K562 (cell line): ENCODE data around the gene DAPK2. TPM values are rescaled to one million over a fixed set of nuclear protein-coding genes. Genes with fewer than 3 reads are reported as not detected.

Source experiments
- BRD9 ChIP-seq: fragments of 450-650 bp; IDR thresholded peaks from 2 replicates; pipeline ENCODE4 v1.6.1; 2018; ENCODE audit warnings: low read depth; ENCODE audit not compliant: partially characterized antibody
- CBX5 ChIP-seq: IDR thresholded peaks from 2 replicates; pipeline ENCODE4 v1.6.1; 2014; ENCODE audit warnings: low read depth, borderline replicate concordance
- DACH1 ChIP-seq: fragments of 450-650 bp; IDR thresholded peaks from 2 replicates; pipeline ENCODE4 v1.6.1; 2018; ENCODE audit not compliant: partially characterized antibody
- ESRRB ChIP-seq: fragments of 250-450 bp; sonication (Bioruptor Pico); IDR thresholded peaks from 2 replicates; pipeline ENCODE4 v1.5.0; 2020; ENCODE audit warnings: mild to moderate bottlenecking, moderate library complexity, borderline replicate concordance
- KLF1 ChIP-seq: fragments of 450-650 bp; IDR thresholded peaks from 2 replicates; pipeline ENCODE4 v1.6.1; 2016; ENCODE audit warnings: missing genetic modification characterization, missing compliant biosample characterization
- KLF6 ChIP-seq: fragments of 250-450 bp; sonication (Bioruptor Pico); IDR thresholded peaks from 2 replicates; pipeline ENCODE4 v1.4.0; 2020; ENCODE audit warnings: mild to moderate bottlenecking, moderate library complexity, borderline replicate concordance
- LCOR ChIP-seq: sonication (generic); formaldehyde crosslinking; IDR thresholded peaks from 2 replicates; pipeline ENCODE4 v1.8.0; 2022; ENCODE audit warnings: mild to moderate bottlenecking, missing genetic modification reagents
- MED1 ChIP-seq: sonication (generic); formaldehyde crosslinking; IDR thresholded peaks from 2 replicates; pipeline ENCODE4 v1.8.1; 2023; ENCODE audit warnings: missing genetic modification reagents, borderline replicate concordance
- MTA2 ChIP-seq: fragments of 450-650 bp; IDR thresholded peaks from 2 replicates; pipeline ENCODE4 v1.6.1; 2016; ENCODE audit warnings: low read depth
- NCOA2 ChIP-seq, 2 experiments: fragments of 450-650 bp; IDR thresholded peaks; 2 replicates each; pipeline ENCODE4 v1.6.1; 2018; ENCODE audit warnings: mild to moderate bottlenecking in 2 of 2, moderate library complexity in 1 of 2; ENCODE audit not compliant: partially characterized antibody in 2 of 2
- NR2C2 ChIP-seq, 2 experiments: fragments of 200-800 bp in 1 of 2; sonication (Bioruptor generic) in 1 of 2; sonication (generic) in 1 of 2; formaldehyde crosslinking in 1 of 2; IDR thresholded peaks; 2 replicates each; pipeline versions ENCODE4 v1.6.1 to v1.8.0; 2016 to 2022; ENCODE audit warnings: mild to moderate bottlenecking in 1 of 2, missing compliant biosample characterization in 1 of 2, missing genetic modification characterization in 1 of 2, missing genetic modification reagents in 1 of 2
- NR3C1 ChIP-seq: sonication (generic); formaldehyde crosslinking; IDR thresholded peaks from 2 replicates; pipeline ENCODE4 v1.8.1; 2022; ENCODE audit warnings: missing genetic modification reagents
- PTRF ChIP-seq: fragments of 450-650 bp; IDR thresholded peaks from 2 replicates; pipeline ENCODE4 v1.6.1; 2016; ENCODE audit warnings: mild to moderate bottlenecking, missing genetic modification characterization, missing compliant biosample characterization
- RBBP5 ChIP-seq: fragments of 200-600 bp; sonication (generic); IDR thresholded peaks from 2 replicates; pipeline ENCODE4 v1.6.1; 2012; ENCODE audit warnings: borderline replicate concordance, mild to moderate bottlenecking, low read length, control low read depth, inconsistent platforms; ENCODE audit not compliant: insufficient read depth, poor library complexity, severe bottlenecking
- RFX1 ChIP-seq: fragments of 450-650 bp; IDR thresholded peaks from 2 replicates; pipeline ENCODE4 v1.6.1; 2016; ENCODE audit warnings: mild to moderate bottlenecking, moderate library complexity
- SMAD2 ChIP-seq: fragments of 150-350 bp; IDR thresholded peaks from 2 replicates; pipeline ENCODE4 v1.6.1; 2014; ENCODE audit warnings: low read depth, mild to moderate bottlenecking, low read length
- TAF1 ChIP-seq: IDR thresholded peaks from 2 replicates; pipeline ENCODE4 v1.6.1; 2011; ENCODE audit warnings: mild to moderate bottlenecking, low read length, moderate library complexity; ENCODE audit not compliant: insufficient read depth, control insufficient read depth, severe bottlenecking; ENCODE audit errors: extremely low read depth
- TRIM24 ChIP-seq, 2 experiments: fragments of 450-650 bp; IDR thresholded peaks; 2 replicates each; pipeline ENCODE4 v1.6.1; 2016
- YBX1 ChIP-seq: fragments of 450-650 bp; IDR thresholded peaks from 2 replicates; pipeline ENCODE4 v1.7.1; 2016; ENCODE audit warnings: mild to moderate bottlenecking
- ZNF134 ChIP-seq: fragments of 250-450 bp; sonication (Bioruptor Pico); conservative IDR thresholded peaks from 2 replicates; pipeline ENCODE4 v1.4.0; 2020
- ZNF707 ChIP-seq: fragments of 250-450 bp; sonication (Bioruptor Pico); conservative IDR thresholded peaks from 2 replicates; pipeline ENCODE4 v1.8.0; 2022; ENCODE audit warnings: inconsistent platforms, mild to moderate bottlenecking, moderate library complexity
- ZNF717 ChIP-seq: fragments of 250-450 bp; sonication (Bioruptor Pico); IDR thresholded peaks from 2 replicates; pipeline ENCODE4 v1.5.0; 2021
- polyA plus RNA-seq, 8 experiments: library from polyadenylated mRNA; depleted of rRNA in 4 of 8; stranded (reverse) in 5 of 8; unstranded in 3 of 8; fragments of >200 nt; fragmentation: Nextera tagmentation in 2 of 8; fragmentation: Illumina TruSeq in 1 of 8; extraction: Ambion mirVana in 2 of 8; extraction: Trizol in 1 of 8; gene quantifications; 2 replicates each; pipeline versions ENCODE4 v1.2.1 to v1.2.3, GENCODE V29; 2011 to 2014; ENCODE audit warnings: inconsistent platforms in 1 of 8, missing spikeins in 1 of 8
- total RNA-seq, 7 experiments: library from RNA; depleted of rRNA in 6 of 7; stranded (reverse); fragments of >200 nt in 6 of 7; fragmentation: Illumina TruSeq in 2 of 7; extraction: Trizol in 2 of 7; gene quantifications; 2 replicates each; pipeline versions ENCODE4 v1.2.1 to v1.2.3, GENCODE V29; 2011 to 2021; ENCODE audit warnings: low replicate concordance in 1 of 7
- TF ChIP-seq, protein P1 (sequence below), 3 experiments: fragments of 200-800 bp in 1 of 3; sonication (Bioruptor generic) in 1 of 3; sonication (generic) in 1 of 3; formaldehyde crosslinking in 1 of 3; IDR thresholded peaks; 2 replicates each; pipeline versions ENCODE4 v1.6.1 to v1.8.0; 2016 to 2022; ENCODE audit warnings: mild to moderate bottlenecking in 2 of 3, missing compliant biosample characterization in 2 of 3, missing genetic modification characterization in 2 of 3, missing genetic modification reagents in 1 of 3
- TF ChIP-seq, protein P2 (sequence below): sonication (generic); formaldehyde crosslinking; IDR thresholded peaks from 2 replicates; pipeline ENCODE4 v1.9.0; 2022; ENCODE audit warnings: mild to moderate bottlenecking, missing genetic modification reagents
- TF ChIP-seq, protein P3 (sequence below), 2 experiments: IDR thresholded peaks in 1 of 2; conservative IDR thresholded peaks in 1 of 2; 2 replicates each; pipeline ENCODE4 v1.6.1; 2016; ENCODE audit warnings: low read depth in 2 of 2, mild to moderate bottlenecking in 1 of 2, missing compliant biosample characterization in 1 of 2, missing genetic modification characterization in 1 of 2, moderate library complexity in 1 of 2

DAPK2 gene
- total and polyA plus RNA-seq, 9 of the 15 experiments (the other 6 are each of a cell fraction or from before 2014, with no cell fraction given): 0.14 to 5.2 (median 2.2) TPM

DNA sequence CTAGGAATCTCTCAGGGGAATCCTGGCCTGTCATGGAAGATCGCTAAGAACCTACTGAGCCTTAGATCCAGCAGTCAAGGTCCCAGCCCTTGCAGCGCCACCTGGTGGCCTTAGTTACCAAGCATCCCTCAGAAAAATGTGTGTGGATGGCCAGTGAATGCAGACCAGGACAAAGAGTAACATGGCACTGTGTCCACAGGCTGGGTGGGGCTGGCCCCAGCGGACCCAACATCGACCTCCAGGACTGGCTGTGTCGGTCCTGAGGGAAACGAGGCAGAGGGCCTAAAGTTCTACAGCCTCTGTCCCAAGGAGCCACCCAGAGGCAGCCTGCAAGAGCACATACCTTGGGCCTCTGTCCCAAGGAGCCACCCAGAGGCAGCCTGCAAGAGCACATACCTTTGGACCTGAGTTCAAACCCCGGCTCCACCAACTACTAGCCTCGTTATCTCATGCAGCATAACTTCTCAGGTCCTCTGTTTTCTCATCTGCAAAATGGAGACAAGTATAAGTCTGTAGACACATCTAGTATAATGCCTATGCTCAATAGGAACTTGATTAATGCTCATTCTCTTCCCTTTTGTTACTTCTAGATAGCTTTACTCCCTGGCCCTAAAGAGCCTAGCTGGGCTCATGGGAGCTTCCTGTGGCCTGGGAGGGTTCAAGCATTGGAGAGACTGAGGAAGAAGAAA lies 155.1 kb downstream of the DAPK2 start (continued):
- TF ChIP-seq RBBP5 (no peak), NR3C1 (CRISPR knock-in tag) (no peak), MTA2 (no peak), TAF1 (no peak), NCOA2 (IDR thresholded peaks at IDR 0.05; ENCODE audit: partially characterized antibody in 2 of 2) (no peak), ZNF717 (no peak), BRD9 (no peak), KLF1 (tag) (no peak), RFX1 (no peak; the same call in 1 of the 2 replicates), ZNF707 (CRISPR knock-in tag) (no peak), MED1 (CRISPR knock-in tag) (no peak), LCOR (CRISPR knock-in tag) (no peak), SMAD2 (no peak), NR2C2 (CRISPR knock-in tag; IDR thresholded peaks at IDR 0.05) (no peak; the same call in 1 of the 2 replicates), NR2C2 (tag; IDR thresholded peaks at IDR 0.05) (no peak), ESRRB (CRISPR knock-in tag) (no peak), KLF6 (CRISPR knock-in tag) (no peak), CBX5 (no peak), TRIM24 (IDR thresholded peaks at IDR 0.05) (no peak), PTRF (tag) (no peak), ZNF134 (CRISPR knock-in tag) (no peak), YBX1 (no peak), DACH1 (no peak)
- TF ChIP-seq, protein P1, sequence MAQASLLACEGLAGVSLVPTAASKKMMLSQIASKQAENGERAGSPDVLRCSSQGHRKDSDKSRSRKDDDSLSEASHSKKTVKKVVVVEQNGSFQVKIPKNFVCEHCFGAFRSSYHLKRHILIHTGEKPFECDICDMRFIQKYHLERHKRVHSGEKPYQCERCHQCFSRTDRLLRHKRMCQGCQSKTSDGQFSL (CRISPR knock-in tag; IDR thresholded peaks at IDR 0.05): no peak
- TF ChIP-seq, protein P1 (tag; IDR thresholded peaks at IDR 0.05): no peak
- TF ChIP-seq, protein P2, sequence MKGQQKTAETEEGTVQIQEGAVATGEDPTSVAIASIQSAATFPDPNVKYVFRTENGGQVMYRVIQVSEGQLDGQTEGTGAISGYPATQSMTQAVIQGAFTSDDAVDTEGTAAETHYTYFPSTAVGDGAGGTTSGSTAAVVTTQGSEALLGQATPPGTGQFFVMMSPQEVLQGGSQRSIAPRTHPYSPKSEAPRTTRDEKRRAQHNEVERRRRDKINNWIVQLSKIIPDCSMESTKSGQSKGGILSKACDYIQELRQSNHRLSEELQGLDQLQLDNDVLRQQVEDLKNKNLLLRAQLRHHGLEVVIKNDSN: no peak
- TF ChIP-seq, protein P3, sequence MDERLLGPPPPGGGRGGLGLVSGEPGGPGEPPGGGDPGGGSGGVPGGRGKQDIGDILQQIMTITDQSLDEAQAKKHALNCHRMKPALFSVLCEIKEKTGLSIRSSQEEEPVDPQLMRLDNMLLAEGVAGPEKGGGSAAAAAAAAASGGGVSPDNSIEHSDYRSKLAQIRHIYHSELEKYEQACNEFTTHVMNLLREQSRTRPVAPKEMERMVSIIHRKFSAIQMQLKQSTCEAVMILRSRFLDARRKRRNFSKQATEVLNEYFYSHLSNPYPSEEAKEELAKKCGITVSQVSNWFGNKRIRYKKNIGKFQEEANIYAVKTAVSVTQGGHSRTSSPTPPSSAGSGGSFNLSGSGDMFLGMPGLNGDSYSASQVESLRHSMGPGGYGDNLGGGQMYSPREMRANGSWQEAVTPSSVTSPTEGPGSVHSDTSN (CRISPR knock-in tag; IDR thresholded peaks at IDR 0.05; ENCODE audit: low read depth): no peak
- TF ChIP-seq, protein P3 (tag; conservative IDR thresholded peaks at IDR 0.05; ENCODE audit: low read depth): no peak
